Psoas muscle (tissue), 8 donors: ENCODE data around the gene MCRIP2. TPM values are rescaled to one million over a fixed set of nuclear protein-coding genes. Genes with fewer than 3 reads are reported as not detected.

Experiments used
- ATAC-seq, 4 donors: fragments of 200-7000 bp; cut with Tn5 transposase; one replicate each; pipeline ENCODE4 v1.9.1; 2020; ENCODE audit warnings: moderate library complexity in 3 of 4, mild to moderate bottlenecking in 2 of 4
- DNase-seq, 2 donors: peaks; one replicate each; pipeline ENCODE4 v3.0.0-alpha.2; 2020
- H3K27ac ChIP-seq: fragments of 200-600 bp; one replicate; pipeline ENCODE4 v1.8.0; 2022
- H3K27me3 ChIP-seq, 3 donors: fragments of 200-600 bp in 1 of 3; one replicate each; pipeline versions ENCODE4 v1.6.1 to v1.8.0; 2013 to 2022; ENCODE audit warnings: low read length in 2 of 3, mild to moderate bottlenecking in 2 of 3, moderate library complexity in 1 of 3; ENCODE audit not compliant: insufficient read depth in 3 of 3
- H3K36me3 ChIP-seq, 2 donors: fragments of 200-600 bp in 1 of 2; one replicate each; pipeline versions ENCODE4 v1.6.1 to v1.8.0; 2013 to 2022; ENCODE audit warnings: low read depth in 1 of 2, mild to moderate bottlenecking in 1 of 2, moderate library complexity in 1 of 2; ENCODE audit not compliant: insufficient read depth in 1 of 2
- H3K4me1 ChIP-seq: fragments of 200-600 bp; one replicate; pipeline ENCODE4 v1.8.0; 2022
- H3K4me3 ChIP-seq: fragments of 200-600 bp; one replicate; pipeline ENCODE4 v1.8.0; 2022; ENCODE audit warnings: mild to moderate bottlenecking
- H3K9me3 ChIP-seq: fragments of 200-600 bp; one replicate; pipeline ENCODE4 v1.8.0; 2022
- CTCF ChIP-seq: fragments of 200-600 bp; IDR thresholded peaks from one replicate; pipeline ENCODE4 v1.8.0; 2022; ENCODE audit warnings: antibody characterized with exemption
- WGBS, 3 donors: extraction: QIAGEN DNeasy Blood & Tissue Kit; methylation state at CpG; one replicate each; pipeline versions ENCODE4 v1.1.6 to v1.1.7; 2013; 5-methylcytosine and 5-hydroxymethylcytosine counted together
- intact Hi-C, 2 donors: fragments of 100-400 bp; cut with DNase I; formaldehyde crosslinking; loops; one replicate each; pipeline versions ENCODE4 v1.11.0 to v1.14.2; 2022
- polyA plus RNA-seq, 3 donors: library from polyadenylated mRNA; stranded (reverse); fragments of 200-250 nt; gene quantifications; one replicate each; pipeline ENCODE4 v1.2.3, GENCODE V29; 2013
- total RNA-seq, 4 donors: library from RNA; stranded (reverse); fragmentation: NEBNext Ultra II Directional in 2 of 4; extraction: Animal tissue kit (Norgen Biotek cat#: 25700) in 2 of 4; gene quantifications; one replicate each; pipeline versions ENCODE4 v1.2.1 to v1.2.4, GENCODE V29; 2021 to 2023
- donor health status: healthy with polysubstance abuse.
- donor health status: DM: no; HTN: no; CAD: no; lungs with moderate emphysema.
- donor health status: Bipolar disorder and iron deficiency.
- donor health status: healthy.
- donor health status: DM: yes; HTN: yes; CAD: no.
- donor health status: DM: no; HTN: no; CAD: no.
- donor health status: DM: no; HTN: no; CAD: no.
- donor health status: DM: yes; HTN: yes; CAD: no.

MCRIP2 gene
- total and polyA plus RNA-seq, 7 donors = 61.6 to 124 (median 80.2) TPM

DNA sequence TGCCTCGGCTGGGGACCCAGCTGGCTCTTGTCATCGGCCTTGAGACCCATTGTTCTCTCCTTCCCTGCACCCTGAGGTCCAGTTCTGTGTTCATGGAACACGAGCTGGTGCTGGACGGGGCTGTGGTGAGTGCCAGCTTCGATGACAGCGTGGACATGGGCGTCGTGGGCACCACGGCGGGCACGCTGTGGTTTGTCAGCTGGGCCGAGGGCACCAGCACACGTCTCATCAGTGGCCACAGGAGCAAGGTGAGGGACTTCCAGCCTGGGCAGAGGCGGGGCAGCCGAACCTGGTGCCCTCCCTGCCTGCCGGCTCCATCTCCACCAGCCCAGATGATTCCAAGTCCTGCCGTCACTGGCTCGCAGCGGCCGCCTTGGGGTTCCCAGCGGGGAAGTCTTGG is 21.0 kb downstream of the MCRIP2 start:
- Histone ChIP-seq H3K4me1 (peaks cover 17% of the 10 kb centered on the region), H3K4me3 (no peak overlapping the region), H3K36me3 (no peaks in the 10 kb centered on the region), H3K27me3 (no peaks in the 10 kb centered on the region), H3K9me3 (no peaks in the 10 kb centered on the region), H3K27ac (no peak overlapping the region)
- DNase-seq = no peak
- no peak for ATAC-seq
- no peak for TF ChIP-seq CTCF
- intact Hi-C loops = no loop called here
- WGBS, 3 donors = 94 to 98% (median 94%) methylated on average over 21 of the region's 21 CpGs

GRCh38 chr16:666572-666971 is 24.9 kb downstream of the MCRIP2 start:
- TF ChIP-seq CTCF = no peak
- no peak overlapping the region for H3K27ac ChIP-seq
- H3K36me3 ChIP-seq = peaks cover 0 to 24% of the 10 kb centered on the region in 2 donors
- intact Hi-C loops = no loop called here
- no peak for ATAC-seq
- no peaks in the 10 kb centered on the region for H3K27me3 ChIP-seq
- peaks cover 15% of the 10 kb centered on the region for H3K4me1 ChIP-seq
- 87 to 93% (median 91%) methylated on average over 13 of the region's 13 CpGs for WGBS, 3 donors
- no peaks in the 10 kb centered on the region for H3K9me3 ChIP-seq
- no peak overlapping the region for H3K4me3 ChIP-seq
- DNase-seq = no peak

DNA sequence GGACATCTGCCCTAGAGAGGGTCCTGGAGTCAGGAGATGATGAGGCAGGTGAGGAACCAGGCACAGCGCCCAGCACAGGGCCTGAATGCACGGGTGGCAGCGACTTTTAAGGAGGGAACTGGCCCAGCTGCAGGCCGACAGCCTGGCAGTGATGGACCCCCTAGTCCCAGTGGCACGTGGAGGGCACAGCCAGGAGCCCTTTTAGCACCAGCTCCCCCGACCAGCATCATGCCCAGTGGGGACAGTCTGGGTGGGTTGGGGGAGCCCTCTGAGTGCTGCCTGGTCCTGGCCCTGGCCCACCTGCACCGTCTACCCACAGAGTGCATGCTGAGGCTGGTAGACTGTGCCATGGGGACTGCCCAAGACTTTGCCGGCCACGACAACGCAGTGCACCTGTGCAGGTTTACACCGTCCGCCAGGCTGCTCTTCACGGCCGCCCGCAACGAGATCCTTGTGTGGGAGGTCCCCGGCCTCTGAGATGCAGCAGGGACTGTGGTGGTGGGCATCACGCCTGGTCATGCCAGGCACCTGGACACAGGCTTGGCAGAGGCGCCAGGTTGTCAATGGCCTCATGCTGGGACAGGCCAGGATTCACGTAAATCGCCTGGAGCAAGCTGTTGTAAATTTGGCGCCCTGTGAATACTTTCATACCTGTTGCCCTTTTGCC is 25.6 kb downstream of the MCRIP2 start:
- WGBS, 3 donors = 74 to 81% (median 74%) methylated on average over 22 of the region's 22 CpGs
- intact Hi-C loops = no loop called here
- Histone ChIP-seq H3K4me1 (peaks cover 14% of the 10 kb centered on the region), H3K4me3 (peak overlapping the region; percentile 98), H3K9me3 (no peaks in the 10 kb centered on the region), H3K27me3 (no peaks in the 10 kb centered on the region), H3K27ac (peak overlapping the region; percentile 89), H3K36me3 (peaks cover 0 to 31% of the 10 kb centered on the region in 2 donors)
- ATAC-seq (no peak), DNase-seq (no peak)
- no peak for TF ChIP-seq CTCF

- 0% methylated on average over 48 to 78 of the region's 78 CpGs for WGBS, 3 donors
- peak; percentile 95 to 98 (median 96) for ATAC-seq
- H3K27ac ChIP-seq = peak within 1 kb of the TSS; percentile 89
- no peaks in the 10 kb centered on the region for H3K27me3 ChIP-seq
- H3K4me3 ChIP-seq = peak within 1 kb of the TSS; percentile 98
- intact Hi-C loops = no loop called here
- no peaks in the 10 kb centered on the region for H3K9me3 ChIP-seq
- H3K36me3 ChIP-seq = peaks cover 3 to 38% of the 10 kb centered on the region in 2 donors
- DNase-seq = peak; percentile 96 to 97
- peak; percentile 85 for TF ChIP-seq CTCF
- peaks cover 14% of the 10 kb centered on the region for H3K4me1 ChIP-seq
These were observed 26.3 kb downstream of the MCRIP2 start, which contains the start of gene RHOT2 for GRCh38 chr16:667780-668518. TSS of gene RHOT2 (plus strand) at chr16:668132. CDS start at chr16:668200, 68 bp downstream.
